GM18507 (cell line): Measurements from ENCODE around the gene NRDE2.
A peak's percentile ranks its signal among the peaks of the same experiment; 100 is the strongest.
"Not testable (repeated sequence)": the region's sequence is repeated elsewhere in the genome, so short reads cannot be mapped to it uniquely, and the experiment has no call there.

Experiments
- DNase-seq: peaks from one replicate; pipeline ENCODE4 v3.0.0; 2011; ENCODE audit warnings: low read depth; ENCODE audit not compliant: insufficient read length; ENCODE audit errors: extremely low spot score
- FAIRE-seq: peaks from 2 replicates; lab custom pipeline; 2011; peaks lifted over from hg19 to GRCh38; lab: Jason Lieb, UNC

Gene NRDE2

GRCh38 chr14:90276646-90277367, 54.9 kb downstream of the NRDE2 start:
- no peak for DNase-seq
- no peak for FAIRE-seq

DNA sequence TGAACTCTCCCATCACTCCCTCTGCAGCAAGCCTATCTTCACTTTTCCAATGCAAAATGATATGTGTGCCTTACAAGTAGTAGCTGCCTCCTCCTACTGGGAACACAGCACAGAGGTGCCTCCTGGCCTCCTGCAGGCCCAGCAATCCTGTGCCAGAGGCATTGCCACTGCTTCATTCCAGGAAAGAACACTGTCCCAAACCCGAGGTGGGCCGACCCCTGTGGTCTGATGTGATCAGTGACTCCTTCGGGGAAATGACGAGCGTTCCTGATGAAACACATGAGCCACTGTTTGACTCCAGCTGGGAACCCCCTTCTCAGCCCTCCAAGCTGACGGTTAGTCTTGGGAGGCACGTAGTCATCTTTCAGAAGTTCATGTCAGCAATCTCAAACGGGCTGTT, 55.9 kb downstream of the NRDE2 start:
- no peak for FAIRE-seq
- no peak for DNase-seq

DNA sequence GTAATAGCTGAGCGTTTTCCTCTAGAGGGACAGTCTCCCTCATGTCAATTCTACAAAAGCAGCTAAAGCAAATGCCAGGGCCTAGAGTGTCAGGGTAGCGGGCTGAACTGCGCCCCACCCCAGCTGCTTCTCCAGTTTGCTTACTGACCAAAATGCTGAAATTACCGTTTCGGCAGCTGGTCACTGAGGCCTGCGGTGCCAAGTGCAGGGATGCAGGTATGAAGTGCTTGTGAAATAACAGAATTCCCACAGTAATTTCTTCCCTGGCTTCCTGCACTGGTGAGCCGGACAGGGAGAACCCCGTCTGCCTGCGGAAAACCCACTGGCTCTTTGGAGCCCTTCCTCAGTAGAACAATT, 56.3 kb downstream of the NRDE2 start:
- FAIRE-seq, result no peak
- no peak for DNase-seq

DNA sequence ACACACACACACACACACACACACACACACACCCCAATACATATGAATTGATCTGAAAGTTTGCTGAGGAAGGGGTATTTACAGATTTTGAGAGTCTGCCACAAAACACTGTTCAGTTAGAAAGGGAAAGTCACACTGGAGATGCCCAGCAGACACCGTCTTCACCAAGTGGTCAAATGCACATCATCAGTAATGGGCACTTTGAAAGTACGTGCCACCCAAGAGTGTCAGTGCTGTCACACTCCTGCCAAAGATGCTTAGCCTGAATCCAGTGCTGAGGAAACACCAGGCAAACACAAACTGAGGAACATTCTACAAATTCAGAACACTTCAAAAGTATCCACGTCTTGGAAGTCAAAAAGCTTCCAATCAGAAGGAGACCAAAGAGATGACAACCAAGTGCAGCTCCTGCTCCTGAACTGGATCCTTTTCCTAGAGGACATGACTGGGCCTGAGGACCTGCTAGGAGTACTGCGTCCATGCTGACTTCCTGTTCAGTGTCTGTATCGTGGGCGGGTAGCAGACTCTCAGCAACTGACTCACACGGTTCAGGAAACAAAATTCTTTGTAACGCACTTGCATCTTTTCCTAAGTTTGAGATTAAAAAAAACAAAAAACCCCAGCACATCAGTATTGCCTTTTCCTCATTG, 56.8 kb downstream of the NRDE2 start:
- FAIRE-seq (no peak), DNase-seq (no peak)

DNA sequence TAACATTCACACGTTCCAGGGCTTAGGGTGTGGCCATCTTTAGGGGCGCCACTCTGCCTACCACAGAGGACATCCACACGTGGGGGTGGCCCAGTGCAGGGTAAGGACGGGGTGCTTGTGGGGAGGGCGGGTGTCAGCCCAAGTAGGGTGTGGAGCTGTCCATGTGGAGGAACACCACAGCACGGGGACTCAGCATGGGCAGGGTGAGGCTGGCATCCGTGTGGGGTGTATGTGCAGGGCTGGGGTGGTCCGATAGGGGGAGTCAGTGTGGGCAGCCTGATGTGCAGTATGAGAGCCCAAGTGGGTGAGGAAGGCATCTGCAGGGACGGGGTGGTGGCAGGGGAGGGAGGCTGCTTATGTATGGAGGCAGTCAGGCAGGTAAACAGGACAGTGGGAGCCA, 57.7 kb downstream of the NRDE2 start:
- FAIRE-seq (no peak), DNase-seq (no peak)

GRCh38 chr14:90273532-90273931, 58.2 kb downstream of the NRDE2 start:
- DNase-seq (no peak), FAIRE-seq (no peak)

DNA sequence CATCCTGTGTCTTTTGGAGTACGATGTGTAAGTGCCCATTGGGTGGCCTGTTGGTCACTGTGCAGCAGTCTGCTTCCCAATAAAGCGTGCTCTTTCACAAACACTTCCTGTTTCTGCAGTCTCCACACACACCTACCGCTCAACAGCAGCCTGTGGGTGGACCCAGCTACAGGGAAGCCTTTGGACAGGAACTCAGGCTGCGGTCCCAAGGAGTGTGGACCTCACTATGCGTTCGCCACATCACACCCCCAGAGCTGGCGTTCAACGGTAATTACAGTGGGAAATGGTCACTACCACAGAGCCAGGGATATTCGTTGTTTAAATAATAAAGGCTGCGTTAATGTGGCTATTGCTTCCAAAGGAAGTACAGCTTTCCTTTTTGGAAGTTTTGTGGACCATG, 59.2 kb downstream of the NRDE2 start:
- no peak for DNase-seq
- FAIRE-seq, result no peak

DNA sequence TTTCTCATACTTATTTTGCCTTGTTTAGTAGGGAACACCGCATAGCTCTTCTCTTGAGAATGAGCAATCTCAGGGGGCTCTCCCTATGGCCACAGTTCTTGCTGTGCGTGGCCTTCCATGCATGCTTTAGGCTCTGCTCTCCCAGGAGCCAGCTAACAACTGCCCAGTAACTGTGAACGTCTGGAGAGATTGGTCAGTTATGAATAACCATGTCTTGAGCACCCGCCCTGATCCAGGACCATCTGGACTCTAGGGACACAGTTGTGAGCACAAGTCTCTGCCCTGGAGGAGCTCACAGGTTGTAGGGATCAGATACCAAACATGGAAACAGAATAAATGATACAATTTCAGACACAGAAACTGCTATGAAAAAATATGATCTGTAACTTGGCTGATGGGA, 63.3 kb downstream of the NRDE2 start:
- no peak for FAIRE-seq
- DNase-seq, result no peak

- no peak for FAIRE-seq
- no peak for DNase-seq
Measured at GRCh38 chr14:90266441-90267154, 65.1 kb downstream of the NRDE2 start.

DNA sequence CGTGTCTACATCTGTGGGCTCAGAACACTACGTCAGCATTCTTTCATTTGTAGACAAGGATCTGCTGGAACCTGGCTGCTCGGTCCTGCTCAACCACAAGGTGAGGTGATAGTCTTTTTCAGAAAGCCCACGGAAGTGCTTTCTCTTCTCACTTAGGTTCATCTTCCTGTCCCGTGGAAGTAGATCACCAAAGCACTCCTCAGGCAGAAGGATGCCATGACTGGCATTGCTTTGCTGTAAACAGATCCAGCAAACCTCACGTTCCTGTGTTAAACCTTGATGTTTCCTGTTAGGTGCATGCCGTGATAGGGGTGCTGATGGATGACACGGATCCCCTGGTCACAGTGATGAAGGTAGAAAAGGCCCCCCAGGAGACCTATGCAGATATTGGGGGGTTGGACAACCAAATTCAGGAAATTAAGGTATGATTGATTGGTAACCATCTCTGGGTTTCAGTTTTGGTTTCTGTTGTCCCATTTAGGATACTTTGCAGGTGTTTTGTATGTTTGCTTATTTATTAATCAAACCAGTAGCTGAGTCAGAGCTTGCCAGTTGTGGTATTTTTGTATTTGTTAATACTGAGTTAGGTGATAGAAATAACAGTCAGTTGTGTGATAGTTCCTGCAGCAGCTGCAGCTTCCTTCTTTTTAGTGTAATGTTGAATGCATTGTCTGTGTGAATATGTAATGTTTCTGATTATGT, 67.8 kb downstream of the NRDE2 start:
- FAIRE-seq, result peak; percentile 70
- peak; percentile 28 for DNase-seq

DNA sequence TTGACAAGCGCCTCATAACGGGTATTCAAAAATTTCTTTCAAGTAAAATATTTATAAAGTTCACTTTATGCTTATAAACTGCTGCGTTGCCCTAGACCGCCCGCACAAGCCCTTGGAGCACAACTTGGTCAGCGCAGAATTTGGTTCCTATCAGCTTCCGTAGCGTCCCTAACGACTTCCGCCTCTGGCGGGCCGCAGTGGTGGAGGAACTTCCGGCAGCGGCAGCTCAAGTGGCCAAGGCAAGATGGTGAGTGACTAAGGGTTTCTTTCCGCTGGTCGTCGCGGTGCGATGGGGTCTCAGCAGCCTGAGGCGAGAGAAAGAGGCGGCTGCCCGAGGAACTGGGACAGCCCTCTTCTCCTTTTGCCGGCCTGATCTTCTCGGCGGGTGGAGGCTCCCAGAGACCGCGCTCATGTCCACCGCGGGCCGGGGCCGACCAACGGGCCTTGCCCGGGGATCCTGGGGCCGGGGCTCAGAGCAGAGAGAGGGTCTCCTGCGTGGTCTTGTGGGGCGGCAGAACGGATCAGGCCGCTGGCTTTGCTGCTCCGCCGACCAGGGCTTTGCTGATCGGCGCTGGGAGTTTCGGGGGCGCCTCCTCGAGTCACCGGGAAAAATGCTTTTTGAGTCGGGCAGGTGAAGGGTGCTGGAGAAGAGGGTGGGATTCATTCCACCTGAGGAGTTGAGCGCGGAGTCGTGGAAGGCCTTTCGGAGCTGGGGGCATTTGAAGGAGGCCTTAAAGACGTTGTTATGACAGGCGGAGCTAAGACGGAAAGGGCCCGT, 75.2 kb downstream of the NRDE2 start, which contains the start of gene PSMC1:
PSMC1 (plus strand) TSS at position 200 of the 778 bp plus-strand sequence; CDS start at position 245, 45 bp downstream.
- peak; percentile 75 for DNase-seq
- peak; percentile 97 for FAIRE-seq

DNA sequence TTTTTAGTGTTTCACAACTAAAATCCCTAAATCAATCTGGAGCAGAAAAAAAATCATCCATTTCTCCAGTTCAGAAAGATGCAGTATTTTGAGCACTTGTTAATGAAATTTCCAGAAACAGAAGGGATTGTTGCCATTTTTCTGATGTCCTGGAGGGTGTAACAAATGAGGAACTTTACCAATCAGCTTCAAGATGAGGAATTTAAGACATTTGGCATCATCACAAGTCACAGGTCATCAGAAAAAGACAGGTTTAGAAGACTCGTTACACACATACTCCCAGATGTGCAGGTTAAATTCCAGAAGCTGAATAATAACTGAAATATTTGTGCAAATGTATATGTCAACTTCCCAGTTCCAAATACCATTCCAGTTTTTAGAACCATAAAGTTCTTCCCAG, 75.9 kb downstream of the NRDE2 start:
- DNase-seq, result no peak
- FAIRE-seq, result no peak

GRCh38 chr14:90253826-90254225, 77.9 kb downstream of the NRDE2 start:
- FAIRE-seq, result no peak
- no peak for DNase-seq

- FAIRE-seq, result no peak
Measured at GRCh38 chr14:90248594-90248993, 83.1 kb downstream of the NRDE2 start.

DNA sequence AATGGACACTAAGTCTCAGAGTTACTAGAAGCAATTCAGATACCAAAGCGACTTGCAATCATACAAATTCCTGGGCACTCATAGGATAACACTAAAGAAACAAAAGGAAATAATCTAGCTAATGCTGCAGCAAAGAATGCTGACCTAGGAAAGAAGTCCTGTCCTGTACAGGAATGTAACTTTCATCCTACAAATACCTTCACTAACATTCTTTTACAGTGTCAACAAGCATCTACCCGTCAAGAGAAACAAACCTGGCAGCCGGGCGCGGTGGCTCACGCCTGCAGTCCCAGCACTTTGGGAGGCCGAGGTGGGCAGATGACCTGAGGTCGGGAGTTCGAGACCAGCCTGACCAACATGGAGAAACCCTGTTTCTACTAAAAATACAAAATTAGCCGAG, 84.3 kb downstream of the NRDE2 start:
- FAIRE-seq, DNase-seq: not testable (repeated sequence)

More at GRCh38 chr14:90248594-90248993, 83.1 kb downstream of the NRDE2 start:
- DNase-seq, result no peak

GRCh38 chr14:90246936-90247335, 84.8 kb downstream of the NRDE2 start:
- no peak for DNase-seq
- FAIRE-seq, result no peak

- DNase-seq (no peak), FAIRE-seq (no peak)
Measured at GRCh38 chr14:90242444-90242843, 89.3 kb downstream of the NRDE2 start.

GRCh38 chr14:90239139-90239538, 92.6 kb downstream of the NRDE2 start:
- no peak for FAIRE-seq

More at GRCh38 chr14:90239139-90239538, 92.6 kb downstream of the NRDE2 start:
- no peak for DNase-seq
